Ascending aorta (tissue), 2 donors: ENCODE data around the gene MPIG6B. TPM values are rescaled to one million over a fixed set of nuclear protein-coding genes. Genes with fewer than 3 reads are reported as not detected.

Source experiments
- DNase-seq, 2 donors: peaks; one replicate each; pipeline ENCODE4 v3.0.0-alpha.2; 2019; ENCODE audit warnings: low spot score in 2 of 2
- H3K27ac ChIP-seq, 2 donors: fragments of 200-600 bp; sonication (generic); one replicate each; pipeline ENCODE4 v1.5.1; 2016 to 2017; ENCODE audit warnings: mild to moderate bottlenecking in 1 of 2
- H3K27me3 ChIP-seq: fragments of 200-600 bp; sonication (generic); one replicate; pipeline ENCODE4 v1.5.1; 2017
- H3K36me3 ChIP-seq, 2 donors: fragments of 200-600 bp; sonication (generic); one replicate each; pipeline ENCODE4 v1.5.1; 2016
- H3K4me1 ChIP-seq, 2 donors: fragments of 200-600 bp; sonication (generic); one replicate each; pipeline ENCODE4 v1.5.1; 2016 to 2017; ENCODE audit warnings: mild to moderate bottlenecking in 1 of 2
- H3K4me3 ChIP-seq, 2 donors: fragments of 200-600 bp; sonication (generic); one replicate each; pipeline ENCODE4 v1.5.1; 2016 to 2017; ENCODE audit warnings: mild to moderate bottlenecking in 1 of 2
- H3K9me3 ChIP-seq, 2 donors: fragments of 200-600 bp; sonication (generic); one replicate each; pipeline ENCODE4 v1.5.1; 2016
- CTCF ChIP-seq, 3 experiments: fragments of 200-600 bp in 2 of 3; fragments of 450-650 bp in 1 of 3; sonication (generic) in 2 of 3; IDR thresholded peaks; one replicate each; pipeline ENCODE4 v1.5.1; 2016 to 2019; ENCODE audit warnings: antibody characterized with exemption in 3 of 3, mild to moderate bottlenecking in 1 of 3, moderate library complexity in 1 of 3
- intact Hi-C: fragments of 100-400 bp; cut with DNase I; formaldehyde crosslinking; loops from one replicate; pipeline ENCODE4 v1.15.1; 2023
- total RNA-seq: library from RNA; depleted of rRNA; stranded (reverse); fragments of >200 nt; gene quantifications from one replicate; pipeline ENCODE4 v1.1.0, GENCODE V29; 2016

MPIG6B gene
- total RNA-seq, 1 donor from 2014 or later: not detected

- DNase-seq: no peak
- no peaks in the 10 kb centered on the region for H3K9me3 ChIP-seq
- H3K4me3 ChIP-seq: peak overlapping the region in 1 of 2 donors; percentile 96
- intact Hi-C loops: no loop called here
- no peak for TF ChIP-seq CTCF (IDR thresholded peaks at IDR 0.05)
- peaks cover 12 to 19% of the 10 kb centered on the region in 2 donors for H3K4me1 ChIP-seq
- no peaks in the 10 kb centered on the region for H3K27me3 ChIP-seq
- H3K27ac ChIP-seq: peak overlapping the region; percentile 66 to 95
- H3K36me3 ChIP-seq: peaks cover 38% of the 10 kb centered on the region in 2 donors
Observed at GRCh38 chr6:31727034-31727716, 4.0 kb downstream of the MPIG6B start.

GRCh38 chr6:31727717-31728671 is 4.8 kb downstream of the MPIG6B start:
- no peak for DNase-seq
- H3K4me3 ChIP-seq: peak overlapping the region; percentile 69 to 96
- TF ChIP-seq CTCF (IDR thresholded peaks at IDR 0.05): no peak
- peaks cover 12 to 19% of the 10 kb centered on the region in 2 donors for H3K4me1 ChIP-seq
- peak overlapping the region; percentile 95 to 99 for H3K27ac ChIP-seq
- H3K36me3 ChIP-seq: peaks cover 46% of the 10 kb centered on the region in 2 donors
- H3K27me3 ChIP-seq: no peaks in the 10 kb centered on the region
- no peaks in the 10 kb centered on the region for H3K9me3 ChIP-seq
- intact Hi-C loops: loop anchor here (2.0 kb wide), 3 partner anchors 47 to 67 kb away; partner anchors contain the start of genes CSNK2B, LY6G5C and VARS1

- Histone ChIP-seq H3K27me3 (no peaks in the 10 kb centered on the region), H3K9me3 (no peaks in the 10 kb centered on the region), H3K36me3 (peaks cover 52 to 56% of the 10 kb centered on the region in 2 donors), H3K4me1 (peaks cover 16 to 25% of the 10 kb centered on the region in 2 donors), H3K4me3 (peak within 1 kb of the TSS; percentile 69 to 96), H3K27ac (peak within 1 kb of the TSS; percentile 95 to 99)
- intact Hi-C loops: loop anchor here (1.0 to 2.0 kb wide), 6 partner anchors 10 to 216 kb away; partner anchors contain the start of genes ABHD16A, CSNK2B, LY6G5C and VARS1
- TF ChIP-seq CTCF (IDR thresholded peaks at IDR 0.05): peak in 2 of 3 experiments; percentile 62
- DNase-seq: no peak
Observed at GRCh38 chr6:31728767-31729514, 5.8 kb downstream of the MPIG6B start, which contains the start of gene DDAH2. DDAH2 (minus strand) TSS chr6:31729299; CDS start chr6:31729161, 138 bp downstream.

GRCh38 chr6:31729515-31729978 is 6.4 kb downstream of the MPIG6B start:
- no peaks in the 10 kb centered on the region for H3K9me3 ChIP-seq
- intact Hi-C loops: loop anchor here (1.0 to 2.0 kb wide), 6 partner anchors 10 to 216 kb away; partner anchors contain the start of genes ABHD16A, CSNK2B, LY6G5C and VARS1
- peak overlapping the region; percentile 95 to 99 for H3K27ac ChIP-seq
- peaks cover 22 to 31% of the 10 kb centered on the region in 2 donors for H3K4me1 ChIP-seq
- TF ChIP-seq CTCF (IDR thresholded peaks at IDR 0.05): peak in 1 of 3 experiments; percentile 68
- H3K4me3 ChIP-seq: peak overlapping the region; percentile 69 to 96
- no peaks in the 10 kb centered on the region for H3K27me3 ChIP-seq
- peak; percentile 83 to 96 for DNase-seq
- H3K36me3 ChIP-seq: peaks cover 52 to 58% of the 10 kb centered on the region in 2 donors
